PFSK-1 (cell line): Measurements from ENCODE around the gene APBB2.

Experiments used
- FOXP2 ChIP-seq: optimal IDR thresholded peaks from 2 replicates; pipeline ENCODE3; 2011; ENCODE audit warnings: borderline replicate concordance, control low read depth, inconsistent platforms; ENCODE audit not compliant: insufficient read depth; ENCODE audit errors: extremely low read length, extremely low read depth
- POLR2AphosphoS5 ChIP-seq: IDR thresholded peaks from 2 replicates; pipeline ENCODE4 v1.6.1; 2012; ENCODE audit warnings: low read depth, mild to moderate bottlenecking, control low read depth, low read length, moderate library complexity
- REST ChIP-seq, 2 experiments: IDR thresholded peaks; 2 replicates each; pipeline versions ENCODE4 v1.6.1 to v1.8.0; 2011 to 2012; ENCODE audit warnings: low read depth in 2 of 2, low read length in 2 of 2, control low read depth in 1 of 2, inconsistent platforms in 1 of 2, mild to moderate bottlenecking in 1 of 2, moderate library complexity in 1 of 2; ENCODE audit not compliant: insufficient read depth in 1 of 2
- SIN3A ChIP-seq: IDR thresholded peaks from 2 replicates; pipeline ENCODE4 v1.6.1; 2012; ENCODE audit warnings: mild to moderate bottlenecking, low read length, moderate library complexity, borderline replicate concordance; ENCODE audit not compliant: insufficient read depth
- TAF1 ChIP-seq: IDR thresholded peaks from 2 replicates; pipeline ENCODE4 v1.6.1; 2012; ENCODE audit warnings: low read length, control low read depth, borderline replicate concordance; ENCODE audit not compliant: insufficient read depth

APBB2 gene

GRCh38 chr4:41207291-41207831 lies 7.0 kb downstream of the APBB2 start:
- no peak for TF ChIP-seq FOXP2
- no peak for TF ChIP-seq TAF1
- TF ChIP-seq POLR2AphosphoS5 = no peak
- TF ChIP-seq SIN3A = no peak
- no peak for TF ChIP-seq REST (IDR thresholded peaks at IDR 0.05; ENCODE audit: insufficient read depth in 1 of 2, low read depth in 2 of 2, low read length in 2 of 2)

DNA sequence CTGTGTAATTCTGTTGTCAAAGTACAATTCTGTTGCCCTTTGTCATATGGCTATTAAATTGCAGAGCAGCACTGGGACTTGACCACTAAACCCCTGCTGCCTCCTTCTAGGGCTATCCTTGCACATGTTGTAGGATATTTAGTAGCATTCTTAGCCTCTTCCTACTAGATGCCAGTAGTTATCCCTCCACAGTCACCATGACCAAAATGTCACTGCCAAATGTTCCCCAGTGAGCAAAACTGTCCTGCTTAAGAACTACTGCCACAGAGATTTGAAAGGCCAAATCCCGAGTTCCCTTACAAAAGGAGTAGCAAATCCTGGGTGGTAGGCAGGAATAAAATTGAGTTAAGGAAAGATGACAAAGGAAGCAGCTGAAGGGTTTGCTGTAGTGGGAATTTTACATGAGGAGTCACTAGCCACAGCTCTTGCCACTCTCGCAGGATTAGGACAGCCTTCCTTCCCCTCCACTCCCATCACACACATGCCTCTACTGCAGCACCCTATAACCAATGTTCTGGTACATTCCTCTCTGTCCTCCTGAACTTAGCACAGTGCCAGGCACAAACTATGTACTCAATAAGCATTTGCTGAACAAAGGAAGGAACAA lies 8.4 kb downstream of the APBB2 start:
- no peak for TF ChIP-seq TAF1
- no peak for TF ChIP-seq FOXP2
- no peak for TF ChIP-seq POLR2AphosphoS5
- TF ChIP-seq SIN3A = no peak
- no peak for TF ChIP-seq REST (IDR thresholded peaks at IDR 0.05; ENCODE audit: insufficient read depth in 1 of 2, low read depth in 2 of 2, low read length in 2 of 2)

DNA sequence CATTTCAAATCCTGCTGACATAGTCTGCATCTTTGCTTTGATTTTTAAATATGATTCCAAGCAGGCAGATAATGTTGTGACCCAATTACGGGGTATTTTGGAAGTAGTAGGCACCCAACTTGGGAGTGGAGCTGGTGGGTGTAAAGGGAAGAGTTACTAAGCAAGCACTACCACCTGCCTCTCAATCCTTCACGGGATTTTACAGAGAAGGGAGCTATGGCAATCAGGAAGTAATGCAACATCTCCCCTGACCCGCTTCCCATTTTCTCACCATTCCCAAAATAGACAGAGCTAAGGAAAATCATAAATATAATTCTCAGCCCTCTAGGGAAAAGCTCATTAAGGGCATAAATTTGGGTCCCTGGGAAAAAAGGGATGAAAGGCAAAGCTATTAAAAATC lies 9.2 kb downstream of the APBB2 start:
- TF ChIP-seq POLR2AphosphoS5 (no peak), SIN3A (no peak), REST (IDR thresholded peaks at IDR 0.05; ENCODE audit: insufficient read depth in 1 of 2, low read depth in 2 of 2, low read length in 2 of 2) (no peak), FOXP2 (no peak), TAF1 (no peak)

DNA sequence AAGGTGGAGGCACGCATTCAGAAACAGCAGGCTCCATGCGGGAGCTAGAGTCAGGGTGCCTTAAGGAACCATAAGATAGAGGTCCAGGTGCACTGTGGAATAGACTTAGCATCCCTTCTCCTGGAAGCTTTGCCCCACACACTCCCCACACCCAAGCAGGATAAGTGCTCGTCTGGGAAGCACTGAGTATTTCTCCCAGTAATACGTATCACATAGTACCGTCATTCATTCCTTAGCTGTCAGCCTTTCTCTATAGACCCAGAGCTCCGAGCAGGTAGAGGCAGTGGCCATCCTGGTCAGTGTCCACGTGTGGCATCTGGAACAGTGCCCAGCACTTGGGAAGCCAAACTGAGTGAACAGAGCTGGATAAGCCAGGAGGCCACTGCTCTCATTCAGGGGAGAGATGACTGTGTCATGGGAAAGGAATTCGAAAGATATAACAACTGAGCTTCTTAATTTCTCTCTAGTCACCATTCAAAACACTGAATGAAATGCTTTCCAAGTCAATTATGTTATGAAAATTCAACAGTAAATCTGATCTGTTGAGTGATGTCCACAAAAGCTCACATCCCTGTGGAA lies 9.9 kb downstream of the APBB2 start:
- TF ChIP-seq FOXP2 (no peak), REST (IDR thresholded peaks at IDR 0.05; ENCODE audit: insufficient read depth in 1 of 2, low read depth in 2 of 2, low read length in 2 of 2) (no peak), TAF1 (no peak), SIN3A (no peak), POLR2AphosphoS5 (no peak)
